K562 (cell line): ENCODE data around the gene SS18. TPM values are rescaled to one million over a fixed set of nuclear protein-coding genes. Genes with fewer than 3 reads are reported as not detected.

Experiments
- HMG20B ChIP-seq: fragments of 250-450 bp; sonication (Bioruptor Pico); IDR thresholded peaks from 2 replicates; pipeline ENCODE4 v1.5.0; 2021; ENCODE audit warnings: mild to moderate bottlenecking
- MEIS2 ChIP-seq: fragments of 450-650 bp; IDR thresholded peaks from 2 replicates; pipeline ENCODE4 v1.6.1; 2014; ENCODE audit warnings: mild to moderate bottlenecking; ENCODE audit not compliant: partially characterized antibody
- NR0B1 ChIP-seq: fragments of 450-650 bp; IDR thresholded peaks from one replicate; pipeline ENCODE4 v1.6.1; 2018; ENCODE audit warnings: mild to moderate bottlenecking, moderate library complexity; ENCODE audit not compliant: partially characterized antibody
- RBM22 ChIP-seq: fragments of 200-400 bp; formaldehyde crosslinking; IDR thresholded peaks from 2 replicates; pipeline ENCODE4 v1.6.1; 2018; ENCODE audit warnings: low read length, low read depth; ENCODE audit not compliant: poor library complexity, severe bottlenecking
- SREBF1 ChIP-seq: fragments of 150-350 bp; IDR thresholded peaks from 2 replicates; pipeline ENCODE4 v1.6.1; 2014; ENCODE audit warnings: antibody characterized with exemption, low read depth, low read length, borderline replicate concordance
- ZBED1 ChIP-seq: IDR thresholded peaks from 2 replicates; pipeline ENCODE4 v1.6.1; 2014
- ZC3H4 ChIP-seq: sonication (generic); formaldehyde crosslinking; IDR thresholded peaks from 2 replicates; pipeline ENCODE4 v1.9.0; 2021; ENCODE audit warnings: missing genetic modification reagents, borderline replicate concordance
- ZC3H8 ChIP-seq: fragments of 450-650 bp; IDR thresholded peaks from 2 replicates; pipeline ENCODE4 v1.6.1; 2017
- ZNF174 ChIP-seq: fragments of 250-450 bp; sonication (Bioruptor Pico); IDR thresholded peaks from 2 replicates; pipeline ENCODE4 v1.4.0; 2020; ENCODE audit warnings: mild to moderate bottlenecking
- ZNF316 ChIP-seq: fragments of 450-650 bp; IDR thresholded peaks from 2 replicates; pipeline ENCODE4 v1.6.1; 2016
- ZNF57 ChIP-seq: fragments of 450-650 bp; formaldehyde crosslinking; IDR thresholded peaks from 2 replicates; pipeline ENCODE4 v1.4.0; 2020; ENCODE audit warnings: mild to moderate bottlenecking, moderate library complexity
- polyA plus RNA-seq, 8 experiments: library from polyadenylated mRNA; depleted of rRNA in 4 of 8; stranded (reverse) in 5 of 8; unstranded in 3 of 8; fragments of >200 nt; fragmentation: Nextera tagmentation in 2 of 8; fragmentation: Illumina TruSeq in 1 of 8; extraction: Ambion mirVana in 2 of 8; extraction: Trizol in 1 of 8; gene quantifications; 2 replicates each; pipeline versions ENCODE4 v1.2.1 to v1.2.3, GENCODE V29; 2011 to 2014; ENCODE audit warnings: inconsistent platforms in 1 of 8, missing spikeins in 1 of 8
- total RNA-seq, 7 experiments: library from RNA; depleted of rRNA in 6 of 7; stranded (reverse); fragments of >200 nt in 6 of 7; fragmentation: Illumina TruSeq in 2 of 7; extraction: Trizol in 2 of 7; gene quantifications; 2 replicates each; pipeline versions ENCODE4 v1.2.1 to v1.2.3, GENCODE V29; 2011 to 2021; ENCODE audit warnings: low replicate concordance in 1 of 7
- TF ChIP-seq, protein P1 (sequence below): fragments of 450-650 bp; conservative IDR thresholded peaks from 2 replicates; pipeline ENCODE4 v1.6.1; 2016; ENCODE audit warnings: missing genetic modification characterization, low read depth, mild to moderate bottlenecking, control low read depth, missing compliant biosample characterization

Gene SS18
- total and polyA plus RNA-seq, 9 of the 15 experiments (the other 6 are each of a cell fraction or from before 2014, with no cell fraction given) = 30.9 to 190 (median 102) TPM

GRCh38 chr18:26046419-26047077, 43.9 kb downstream of the SS18 start (continued):
- TF ChIP-seq, protein P1, sequence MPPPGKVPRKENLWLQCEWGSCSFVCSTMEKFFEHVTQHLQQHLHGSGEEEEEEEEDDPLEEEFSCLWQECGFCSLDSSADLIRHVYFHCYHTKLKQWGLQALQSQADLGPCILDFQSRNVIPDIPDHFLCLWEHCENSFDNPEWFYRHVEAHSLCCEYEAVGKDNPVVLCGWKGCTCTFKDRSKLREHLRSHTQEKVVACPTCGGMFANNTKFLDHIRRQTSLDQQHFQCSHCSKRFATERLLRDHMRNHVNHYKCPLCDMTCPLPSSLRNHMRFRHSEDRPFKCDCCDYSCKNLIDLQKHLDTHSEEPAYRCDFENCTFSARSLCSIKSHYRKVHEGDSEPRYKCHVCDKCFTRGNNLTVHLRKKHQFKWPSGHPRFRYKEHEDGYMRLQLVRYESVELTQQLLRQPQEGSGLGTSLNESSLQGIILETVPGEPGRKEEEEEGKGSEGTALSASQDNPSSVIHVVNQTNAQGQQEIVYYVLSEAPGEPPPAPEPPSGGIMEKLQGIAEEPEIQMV (tag) = no peak
- TF ChIP-seq RBM22 = no peak
- TF ChIP-seq ZC3H4 (CRISPR knock-in tag) = no peak
- no peak for TF ChIP-seq ZBED1
- no peak for TF ChIP-seq NR0B1
- TF ChIP-seq ZNF174 (CRISPR knock-in tag) = no peak
- TF ChIP-seq SREBF1 = no peak
- peak; percentile 90 for TF ChIP-seq ZNF316
- no peak for TF ChIP-seq HMG20B (CRISPR knock-in tag)
- no peak for TF ChIP-seq ZNF57 (CRISPR knock-in tag)
- peak; percentile 69 for TF ChIP-seq MEIS2
- no peak for TF ChIP-seq ZC3H8
